AG04450 (cell line): ENCODE data around the gene ZDHHC11. TPM values are rescaled to one million over a fixed set of nuclear protein-coding genes. Genes with fewer than 3 reads are reported as not detected.
"Not testable (repeated sequence)": the region's sequence is repeated elsewhere in the genome, so short reads cannot be mapped to it uniquely, and the experiment has no call there.

Experiments used
- CTCF ChIA-PET: fragments of 300-600, 350-600 bp; formaldehyde crosslinking; extraction: SDS; loops from one replicate; lab custom pipeline; 2022; ENCODE audit warnings: antibody characterized with exemption, inconsistent platforms; lab: Charles Lee
- POLR2A ChIA-PET: fragments of 350-600 bp; formaldehyde crosslinking; extraction: SDS; loops from one replicate; lab custom pipeline; 2021; ENCODE audit warnings: antibody characterized with exemption, inconsistent platforms; lab: Yijun Ruan, JAX
- DNase-seq: peaks from one replicate; pipeline ENCODE4 v3.0.0-alpha.2; 2011; ENCODE audit warnings: low read depth, low spot score
- H3K27ac ChIP-seq: one replicate; pipeline ENCODE4 v1.5.1; 2012; ENCODE audit warnings: low read depth, low read length, control low read depth
- H3K27me3 ChIP-seq: one replicate; pipeline ENCODE4 v1.6.0; 2012; ENCODE audit warnings: low read length; ENCODE audit not compliant: control insufficient read depth, insufficient read depth
- H3K4me3 ChIP-seq: 2 replicates; pipeline ENCODE4 v1.5.1; 2011; ENCODE audit warnings: mild to moderate bottlenecking, low read depth, low read length, control low read depth
- H3K9me3 ChIP-seq: 2 replicates; pipeline ENCODE4 v1.5.1; 2012; ENCODE audit warnings: low read length; ENCODE audit not compliant: control insufficient read depth, insufficient read depth
- CTCF ChIP-seq: IDR thresholded peaks from 2 replicates; pipeline ENCODE4 v1.5.1; 2011; ENCODE audit warnings: low read depth, low read length, control low read depth, inconsistent platforms
- polyA plus RNA-seq: library from polyadenylated mRNA; depleted of rRNA; stranded (reverse); fragments of >200 nt; gene quantifications from 2 replicates; pipeline ENCODE4 v1.2.3, GENCODE V29; 2011

ZDHHC11 gene
- polyA plus RNA-seq, 1 experiment = 0.26 TPM

GRCh38 chr5:816176-816575 is 34.6 kb downstream of the ZDHHC11 start:
- H3K9me3 ChIP-seq = no peaks in the 10 kb centered on the region
- ChIA-PET POLR2A (no interaction called here), CTCF (no interaction called here)
- no peak for TF ChIP-seq CTCF
- H3K27me3 ChIP-seq = peaks cover 8% of the 10 kb centered on the region
- no peak for DNase-seq
- H3K27ac ChIP-seq = no peak overlapping the region
- H3K4me3 ChIP-seq = no peak overlapping the region

GRCh38 chr5:815449-815848 is 35.3 kb downstream of the ZDHHC11 start:
- ChIA-PET CTCF (no interaction called here), POLR2A (no interaction called here)
- no peak for TF ChIP-seq CTCF
- no peak overlapping the region for H3K4me3 ChIP-seq
- no peak for DNase-seq
- H3K27me3 ChIP-seq = peaks cover 8% of the 10 kb centered on the region
- H3K9me3 ChIP-seq = no peaks in the 10 kb centered on the region
- H3K27ac ChIP-seq = no peak overlapping the region

GRCh38 chr5:813575-813974 is 37.2 kb downstream of the ZDHHC11 start:
- DNase-seq, H3K27ac ChIP-seq, H3K27me3 ChIP-seq, H3K4me3 ChIP-seq, POLR2A ChIA-PET, H3K9me3 ChIP-seq, CTCF ChIA-PET: not testable (repeated sequence)

- H3K9me3 ChIP-seq, CTCF ChIA-PET: not testable (repeated sequence)
Observed at GRCh38 chr5:811384-811783, 39.4 kb downstream of the ZDHHC11 start.

GRCh38 chr5:807719-808514 is 42.9 kb downstream of the ZDHHC11 start:
- H3K9me3 ChIP-seq, CTCF ChIA-PET, H3K27ac ChIP-seq, H3K4me3 ChIP-seq, H3K27me3 ChIP-seq, DNase-seq, POLR2A ChIA-PET: not testable (repeated sequence)

More at GRCh38 chr5:811384-811783, 39.4 kb downstream of the ZDHHC11 start:
- DNase-seq, H3K4me3 ChIP-seq, H3K27ac ChIP-seq, H3K27me3 ChIP-seq, POLR2A ChIA-PET: not testable (repeated sequence)

- Histone ChIP-seq H3K4me3 (no peak overlapping the region), H3K27ac (no peak overlapping the region), H3K27me3 (peaks cover 4% of the 10 kb centered on the region), H3K9me3 (no peaks in the 10 kb centered on the region)
- ChIA-PET CTCF (no interaction called here), POLR2A (no interaction called here)
- DNase-seq = no peak
- TF ChIP-seq CTCF = no peak
Observed at GRCh38 chr5:801472-801871, 49.3 kb downstream of the ZDHHC11 start.

- H3K27me3 ChIP-seq, DNase-seq, CTCF ChIA-PET, POLR2A ChIA-PET, H3K27ac ChIP-seq, H3K9me3 ChIP-seq, H3K4me3 ChIP-seq: not testable (repeated sequence)
Observed at GRCh38 chr5:801055-801454, 49.7 kb downstream of the ZDHHC11 start.

GRCh38 chr5:798505-799138 is 52.2 kb downstream of the ZDHHC11 start:
- POLR2A ChIA-PET, CTCF ChIA-PET: not testable (repeated sequence)

GRCh38 chr5:797986-798385 is 52.8 kb downstream of the ZDHHC11 start:
- H3K4me3 ChIP-seq, DNase-seq, H3K9me3 ChIP-seq, H3K27ac ChIP-seq, H3K27me3 ChIP-seq, CTCF ChIA-PET, POLR2A ChIA-PET: not testable (repeated sequence)

More at GRCh38 chr5:798505-799138, 52.2 kb downstream of the ZDHHC11 start:
- H3K9me3 ChIP-seq, H3K4me3 ChIP-seq, DNase-seq, H3K27me3 ChIP-seq, H3K27ac ChIP-seq: not testable (repeated sequence)
